GM18909 (cell line): ENCODE data around the gene TFB1M.
"Not testable (repeated sequence)": the region's sequence is repeated elsewhere in the genome, so short reads cannot be mapped to it uniquely, and the experiment has no call there.

Source experiments
- ATAC-seq: cut with Tn5 transposase; IDR thresholded peaks from one replicate; pipeline ENCODE4 v1.9.1; 2021; ENCODE audit warnings: mild to moderate bottlenecking; ENCODE audit not compliant: unreplicated experiment, poor library complexity

The TFB1M gene

GRCh38 chr6:155314092-155314772 lies at the start of gene TFB1M:
Gene TFB1M (minus strand): TSS chr6:155314484. CDS start chr6:155314428, 56 bp downstream.
- peak; percentile 96 for ATAC-seq

- ATAC-seq: not testable (repeated sequence)
Observed at GRCh38 chr6:155364021-155364420, 49.7 kb upstream of the TFB1M start.

GRCh38 chr6:155362968-155363632 lies 48.8 kb upstream of the TFB1M start:
- ATAC-seq: not testable (repeated sequence)

GRCh38 chr6:155354167-155354566 lies 39.9 kb upstream of the TFB1M start:
- ATAC-seq: no peak

DNA sequence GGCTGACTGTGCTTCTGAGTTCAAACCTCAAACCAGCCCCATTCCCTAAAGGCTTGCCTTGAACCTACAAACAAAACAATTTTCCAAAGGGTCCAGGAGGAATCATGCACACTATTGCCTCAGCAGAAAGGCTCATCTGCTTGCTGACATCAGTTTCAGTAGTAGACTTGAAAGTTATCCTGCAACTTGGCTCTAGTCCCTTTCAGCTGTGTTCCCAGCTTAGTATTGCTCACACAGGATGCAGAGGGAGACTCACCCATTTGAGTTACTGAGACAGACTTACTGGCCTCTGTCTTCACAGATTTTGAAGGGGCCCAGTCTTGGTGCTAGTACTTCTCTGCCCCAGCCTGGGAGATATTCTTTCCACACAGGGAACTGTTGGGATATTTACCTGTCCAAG lies 38.5 kb upstream of the TFB1M start:
- ATAC-seq: no peak

GRCh38 chr6:155352130-155352420 lies 37.8 kb upstream of the TFB1M start:
- no peak for ATAC-seq

- ATAC-seq: peak; percentile 92
Observed at GRCh38 chr6:155351273-155352129, 37.2 kb upstream of the TFB1M start.

DNA sequence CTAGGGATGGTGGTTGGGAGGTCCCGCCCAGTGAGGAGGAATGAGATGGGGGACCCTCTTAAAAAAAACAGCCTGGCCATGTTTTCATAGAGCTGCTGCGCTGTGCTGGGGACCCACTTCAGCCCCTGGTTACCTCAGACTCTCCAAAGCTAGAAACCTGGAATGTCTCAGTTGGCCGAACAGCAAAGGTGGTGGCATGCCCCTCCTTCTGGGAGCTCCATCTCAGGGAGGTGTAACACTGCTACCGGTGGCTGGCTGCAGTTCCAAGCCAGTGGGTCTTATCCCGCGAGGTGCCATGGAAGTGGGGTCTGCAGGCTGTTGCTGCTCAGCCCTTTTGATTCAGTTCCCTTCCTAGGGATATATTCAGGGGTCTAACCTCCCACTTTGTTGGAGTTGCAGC lies 35.7 kb upstream of the TFB1M start:
- ATAC-seq: no peak

DNA sequence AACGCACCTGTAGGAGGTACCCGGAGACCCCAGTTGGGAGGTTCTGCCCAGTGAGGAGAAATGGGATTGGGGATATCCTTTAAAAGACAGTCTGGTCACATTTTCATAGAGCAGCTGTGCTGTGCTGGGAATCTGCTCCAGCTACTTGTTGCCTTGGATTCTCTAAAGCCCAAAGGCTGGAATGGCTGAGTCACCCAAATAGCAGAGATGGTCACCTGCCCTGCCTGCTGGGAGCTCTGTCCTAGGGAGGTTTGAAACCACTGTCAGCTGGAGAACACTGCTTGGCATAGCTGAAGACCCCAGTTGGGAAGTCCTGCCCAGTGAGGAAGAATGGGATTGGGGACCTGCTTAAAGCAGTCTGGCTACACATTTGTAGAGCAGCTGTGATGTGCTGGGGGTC lies 34.8 kb upstream of the TFB1M start:
- no peak for ATAC-seq

- no peak for ATAC-seq
Observed at GRCh38 chr6:155347800-155348199, 33.5 kb upstream of the TFB1M start.

DNA sequence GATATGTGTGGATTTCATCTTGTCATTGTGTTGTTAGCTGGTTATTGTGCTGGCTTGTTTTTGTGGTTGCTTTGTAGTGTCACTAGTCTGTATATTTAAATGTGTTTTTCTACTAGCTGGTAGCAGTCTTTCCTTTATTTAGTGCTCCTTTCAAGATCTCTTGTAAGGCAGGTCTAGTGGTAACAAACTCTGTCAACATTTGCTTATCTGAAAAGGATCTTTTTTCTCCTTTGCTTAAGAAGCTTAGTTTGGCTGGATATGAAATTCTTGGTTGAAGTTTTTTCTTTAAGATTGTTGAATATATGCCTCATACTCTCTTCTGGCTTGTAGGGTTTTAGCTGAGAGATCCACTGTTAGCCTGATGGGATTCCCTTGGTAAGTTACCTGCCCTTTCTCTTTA lies 32.7 kb upstream of the TFB1M start:
- ATAC-seq: no peak

DNA sequence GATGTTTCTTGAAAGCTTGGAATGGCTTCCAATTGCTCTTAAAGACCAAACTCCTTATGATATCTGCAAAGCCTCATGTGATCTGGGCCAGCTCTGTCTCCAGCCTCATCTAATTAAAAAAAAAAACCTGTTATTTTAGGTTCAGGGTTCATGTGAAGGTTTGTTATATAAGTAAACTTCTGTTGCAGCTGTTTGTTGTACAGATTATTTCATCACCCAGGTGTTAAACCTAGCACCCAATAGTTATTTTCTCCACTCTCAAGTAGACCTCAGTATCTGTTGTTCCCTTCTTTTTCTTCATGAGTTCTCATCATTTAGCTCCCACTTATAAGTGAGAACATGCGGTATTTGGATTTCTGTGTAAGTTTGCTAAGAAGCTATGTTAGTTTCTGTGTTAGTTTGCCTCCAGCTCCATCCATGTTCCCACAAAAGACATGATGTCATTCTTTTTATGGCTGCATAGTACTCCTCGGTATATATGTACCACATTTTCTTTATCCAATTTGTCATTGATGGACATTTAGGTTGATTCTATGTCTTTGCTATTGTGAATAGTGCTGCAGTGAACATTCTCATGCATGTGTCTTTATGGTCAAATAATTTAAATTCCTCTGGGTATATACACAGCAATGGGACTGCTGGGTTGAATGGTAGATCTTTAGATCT lies 30.2 kb upstream of the TFB1M start:
- ATAC-seq: no peak

DNA sequence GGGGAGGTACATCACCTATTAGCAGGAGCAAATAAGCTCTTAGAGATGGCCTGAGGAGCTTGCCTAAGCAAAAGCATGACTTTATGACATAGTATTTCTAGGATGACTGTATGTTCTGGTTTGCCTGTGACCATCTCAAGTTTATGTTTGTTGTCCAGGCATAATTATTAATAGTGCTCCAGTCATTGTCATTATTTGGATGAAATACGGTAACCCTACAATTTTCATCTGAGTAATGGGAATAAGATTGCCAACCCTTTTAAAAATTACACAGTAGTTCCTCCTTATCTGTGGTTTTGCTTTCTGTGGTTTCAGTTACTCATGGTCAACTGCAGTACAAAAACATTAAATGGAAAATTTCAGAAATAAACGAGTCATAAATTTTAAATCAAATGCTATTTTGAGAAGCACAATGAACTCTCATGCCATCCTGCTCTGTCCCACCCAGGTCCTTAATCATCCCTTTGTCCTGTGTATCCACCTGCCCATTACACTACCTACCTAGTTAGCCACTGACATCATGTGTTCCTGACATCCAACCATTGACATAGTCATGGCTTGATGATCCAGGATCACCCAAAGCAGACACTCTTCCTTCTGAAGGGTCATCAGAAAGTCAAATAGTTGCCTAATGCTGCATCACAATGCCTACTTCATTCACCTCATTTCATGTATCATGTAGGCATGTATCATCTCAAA lies 27.0 kb upstream of the TFB1M start:
- ATAC-seq: peak; percentile 69

DNA sequence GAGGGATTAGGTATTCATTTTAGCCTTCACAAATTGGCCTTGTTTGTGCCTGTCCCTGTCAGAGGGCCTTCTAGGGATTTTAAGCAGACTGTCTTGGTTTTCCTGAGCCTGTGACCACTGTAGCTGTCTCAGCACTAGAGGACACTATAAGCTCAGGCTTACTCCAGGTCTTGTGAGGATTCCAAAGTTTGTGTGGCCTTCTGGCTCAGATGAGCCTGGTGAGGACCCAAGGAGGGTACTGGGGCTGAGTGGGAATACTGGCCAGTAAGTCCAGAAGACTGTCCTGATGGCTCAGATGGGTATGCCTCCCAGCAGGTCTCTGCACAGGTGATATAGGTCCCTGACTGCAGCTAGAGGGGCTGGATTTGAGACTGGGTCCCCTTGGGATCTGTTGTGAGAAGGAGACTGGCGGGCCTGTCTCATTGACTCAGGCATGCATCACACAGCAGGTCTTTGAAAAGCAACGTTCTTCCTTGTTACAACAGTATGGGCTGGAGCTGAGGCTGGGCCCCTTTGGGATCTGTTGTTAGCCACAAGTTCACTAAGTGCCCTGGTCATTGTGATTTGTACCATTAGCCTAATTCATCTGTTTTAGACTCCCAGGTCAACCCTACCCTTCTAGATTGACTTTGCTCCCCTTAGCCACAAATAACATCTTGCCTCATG lies 26.3 kb upstream of the TFB1M start:
- ATAC-seq: peak; percentile 33

DNA sequence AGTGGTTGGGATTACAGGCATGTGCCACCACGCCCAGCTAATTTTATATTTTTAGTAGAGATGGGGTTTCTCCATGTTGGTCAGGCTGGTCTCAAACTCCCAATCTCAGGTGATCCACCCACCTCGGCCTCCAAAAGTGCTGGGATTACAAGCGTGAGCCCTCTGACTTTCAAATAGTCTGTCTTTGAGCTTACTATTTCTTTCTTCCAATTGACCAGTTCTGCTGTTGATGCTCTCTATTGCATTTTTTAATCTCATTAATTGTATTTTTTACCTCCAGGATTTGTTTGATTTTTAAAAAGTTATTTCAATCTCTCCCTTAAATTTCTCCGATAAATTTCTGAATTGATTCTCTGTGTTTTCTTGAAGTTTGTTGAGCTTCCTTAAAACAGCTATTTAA lies 25.6 kb upstream of the TFB1M start:
- not testable (repeated sequence) for ATAC-seq

GRCh38 chr6:155338237-155338636 lies 24.0 kb upstream of the TFB1M start:
- ATAC-seq: not testable (repeated sequence)

DNA sequence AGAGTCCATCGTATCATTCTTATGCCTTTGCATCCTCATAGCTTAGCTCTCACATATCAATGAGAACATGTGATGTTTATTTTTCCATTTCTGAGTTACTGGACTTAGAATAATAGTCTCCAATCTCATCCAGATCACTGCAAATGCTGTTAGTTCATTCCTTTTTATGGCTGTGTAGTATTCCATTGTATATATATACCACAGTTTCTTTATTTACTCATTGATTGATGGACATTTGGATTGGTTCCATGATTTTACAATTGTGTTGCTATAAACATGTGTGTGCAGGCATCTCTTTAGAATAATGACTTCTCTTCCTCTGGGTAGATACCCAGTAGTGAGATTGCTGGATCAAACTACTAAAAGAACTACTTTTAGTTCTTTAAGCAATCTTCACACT lies 21.0 kb upstream of the TFB1M start:
- ATAC-seq: no peak

DNA sequence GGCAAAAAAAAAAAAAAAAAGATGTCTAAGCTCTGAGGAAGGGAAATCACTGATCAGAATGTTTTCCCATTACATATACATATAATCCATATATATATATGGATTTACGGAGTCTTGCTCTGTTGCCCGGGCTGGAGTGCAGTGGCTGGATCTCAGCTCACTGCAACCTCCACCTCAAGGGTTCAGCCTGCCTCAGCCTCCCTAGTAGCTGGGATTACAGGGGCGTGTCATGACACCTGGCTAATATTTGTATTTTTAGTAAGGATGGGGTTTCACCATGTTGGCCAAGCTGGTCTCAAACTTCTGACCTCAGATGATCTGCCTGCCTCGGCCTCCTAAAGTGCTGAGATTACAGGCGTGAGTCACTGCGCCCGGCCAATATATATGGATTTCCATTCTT lies 19.8 kb upstream of the TFB1M start:
- not testable (repeated sequence) for ATAC-seq

- peak; percentile 74 for ATAC-seq
Observed at GRCh38 chr6:155333414-155333813, 19.1 kb upstream of the TFB1M start.

GRCh38 chr6:155330922-155331321 lies 16.6 kb upstream of the TFB1M start:
- no peak for ATAC-seq
